Memory B cell (primary cell): ENCODE measurements around the gene PASK.
"Not testable (repeated sequence)": the region's sequence is repeated elsewhere in the genome, so short reads cannot be mapped to it uniquely, and the experiment has no call there.

ENCODE experiments used
- ATAC-seq: fragments of 150-1000 bp; cut with Tn5 transposase; 2 replicates; pipeline ENCODE4 v1.10.0; 2021; ENCODE audit warnings: low read depth, mild to moderate bottlenecking, moderate library complexity
- DNase-seq, 2 donors: peaks; one replicate each; pipeline ENCODE4 v3.0.0; 2022; ENCODE audit warnings: low spot score in 2 of 2
- H3K27ac Mint-ChIP-seq: one replicate; pipeline ENCODE4 v1.8.0; 2022; ENCODE audit warnings: mild to moderate bottlenecking, moderate library complexity, mixed read lengths
- H3K27me3 Mint-ChIP-seq: one replicate; pipeline ENCODE4 v1.8.0; 2022; ENCODE audit warnings: mixed read lengths
- H3K36me3 Mint-ChIP-seq: one replicate; pipeline ENCODE4 v1.8.0; 2022; ENCODE audit warnings: mild to moderate bottlenecking, mixed read lengths
- H3K4me1 Mint-ChIP-seq: one replicate; pipeline ENCODE4 v1.8.0; 2022; ENCODE audit warnings: mixed read lengths
- H3K4me3 Mint-ChIP-seq: one replicate; pipeline ENCODE4 v1.8.0; 2022; ENCODE audit warnings: mild to moderate bottlenecking, moderate library complexity, mixed read lengths
- H3K9me3 Mint-ChIP-seq: one replicate; pipeline ENCODE4 v1.8.0; 2022; ENCODE audit warnings: mixed read lengths

Gene PASK

GRCh38 chr2:241107031-241107783 lies 42.1 kb downstream of the PASK start:
- Mint-ChIP-seq H3K9me3 (no peaks in the 10 kb centered on the region), H3K27ac (peak overlapping the region; percentile 98), H3K4me1 (peaks cover 42% of the 10 kb centered on the region), H3K36me3 (peaks cover 5% of the 10 kb centered on the region), H3K27me3 (no peaks in the 10 kb centered on the region), H3K4me3 (no peak overlapping the region)
- no peak for DNase-seq
- ATAC-seq = no peak

GRCh38 chr2:241105641-241106040 lies 43.6 kb downstream of the PASK start:
- H3K27ac Mint-ChIP-seq = no peak overlapping the region
- H3K9me3 Mint-ChIP-seq = no peaks in the 10 kb centered on the region
- ATAC-seq (no peak), DNase-seq (no peak)
- H3K36me3 Mint-ChIP-seq = peaks cover 5% of the 10 kb centered on the region
- no peak overlapping the region for H3K4me3 Mint-ChIP-seq
- peaks cover 32% of the 10 kb centered on the region for H3K4me1 Mint-ChIP-seq
- H3K27me3 Mint-ChIP-seq = no peaks in the 10 kb centered on the region

GRCh38 chr2:241104611-241105010 lies 44.7 kb downstream of the PASK start:
- not testable (repeated sequence) for DNase-seq, H3K36me3 Mint-ChIP-seq, H3K4me3 Mint-ChIP-seq, H3K27me3 Mint-ChIP-seq, H3K9me3 Mint-ChIP-seq, ATAC-seq, H3K27ac Mint-ChIP-seq
- H3K4me1 Mint-ChIP-seq = peaks cover 31% of the 10 kb centered on the region

- ATAC-seq = no peak
- no peaks in the 10 kb centered on the region for H3K9me3 Mint-ChIP-seq
- H3K4me1 Mint-ChIP-seq = peaks cover 30% of the 10 kb centered on the region
- peak overlapping the region; percentile 98 for H3K27ac Mint-ChIP-seq
- DNase-seq = no peak
- no peaks in the 10 kb centered on the region for H3K27me3 Mint-ChIP-seq
- peaks cover 15% of the 10 kb centered on the region for H3K36me3 Mint-ChIP-seq
- H3K4me3 Mint-ChIP-seq = peak overlapping the region; percentile 94
Measured at GRCh38 chr2:241103176-241103595, 46.1 kb downstream of the PASK start.

GRCh38 chr2:241102239-241102803 lies 47.0 kb downstream of the PASK start, which contains the start of gene MTERF4:
MTERF4 (minus strand) TSS chr2:241102287; CDS start chr2:241102273, 14 bp downstream.
- DNase-seq = peak; percentile 85 to 89
- H3K4me3 Mint-ChIP-seq = peak within 1 kb of the TSS; percentile 94
- peak within 1 kb of the TSS; percentile 98 for H3K27ac Mint-ChIP-seq
- H3K9me3 Mint-ChIP-seq = no peaks in the 10 kb centered on the region
- H3K4me1 Mint-ChIP-seq = peaks cover 34% of the 10 kb centered on the region
- H3K27me3 Mint-ChIP-seq = no peaks in the 10 kb centered on the region
- H3K36me3 Mint-ChIP-seq = peaks cover 16% of the 10 kb centered on the region
- peak; percentile 89 for ATAC-seq

- no peaks in the 10 kb centered on the region for H3K27me3 Mint-ChIP-seq
- H3K27ac Mint-ChIP-seq = peak overlapping the region; percentile 83
- DNase-seq (no peak), ATAC-seq (peak; percentile 41)
- H3K4me1 Mint-ChIP-seq = peaks cover 50% of the 10 kb centered on the region
- no peaks in the 10 kb centered on the region for H3K9me3 Mint-ChIP-seq
- H3K4me3 Mint-ChIP-seq = peak overlapping the region; percentile 78
- H3K36me3 Mint-ChIP-seq = peaks cover 36% of the 10 kb centered on the region
Measured at GRCh38 chr2:241099246-241099645, 50.0 kb downstream of the PASK start.

GRCh38 chr2:241096979-241097378 lies 52.3 kb downstream of the PASK start:
- H3K4me3 Mint-ChIP-seq = no peak overlapping the region
- DNase-seq = no peak
- ATAC-seq = no peak
- no peaks in the 10 kb centered on the region for H3K27me3 Mint-ChIP-seq
- H3K4me1 Mint-ChIP-seq = peaks cover 47% of the 10 kb centered on the region
- H3K36me3 Mint-ChIP-seq = peaks cover 39% of the 10 kb centered on the region
- H3K27ac Mint-ChIP-seq = peak overlapping the region; percentile 87
- no peaks in the 10 kb centered on the region for H3K9me3 Mint-ChIP-seq

GRCh38 chr2:241095594-241096290 lies 53.5 kb downstream of the PASK start:
- DNase-seq (no peak), ATAC-seq (peak; percentile 78)
- Mint-ChIP-seq H3K4me1 (peaks cover 44% of the 10 kb centered on the region), H3K4me3 (peak overlapping the region; percentile 19), H3K9me3 (no peaks in the 10 kb centered on the region), H3K36me3 (peaks cover 43% of the 10 kb centered on the region), H3K27me3 (no peaks in the 10 kb centered on the region), H3K27ac (peak overlapping the region; percentile 87)

- Mint-ChIP-seq H3K9me3 (no peaks in the 10 kb centered on the region), H3K4me3 (no peak overlapping the region), H3K4me1 (peaks cover 39% of the 10 kb centered on the region), H3K36me3 (peaks cover 46% of the 10 kb centered on the region), H3K27ac (peak overlapping the region; percentile 68), H3K27me3 (no peaks in the 10 kb centered on the region)
- DNase-seq (no peak), ATAC-seq (no peak)
Measured at GRCh38 chr2:241094924-241095420, 54.3 kb downstream of the PASK start.

- H3K4me3 Mint-ChIP-seq = no peak overlapping the region
- DNase-seq (no peak), ATAC-seq (no peak)
- H3K9me3 Mint-ChIP-seq = no peaks in the 10 kb centered on the region
- H3K36me3 Mint-ChIP-seq = peaks cover 39% of the 10 kb centered on the region
- H3K4me1 Mint-ChIP-seq = peaks cover 31% of the 10 kb centered on the region
- H3K27ac Mint-ChIP-seq = peak overlapping the region; percentile 68
- H3K27me3 Mint-ChIP-seq = no peaks in the 10 kb centered on the region
Measured at GRCh38 chr2:241094172-241094571, 55.1 kb downstream of the PASK start.

GRCh38 chr2:241093133-241093781 lies 56.0 kb downstream of the PASK start:
- not testable (repeated sequence) for H3K4me3 Mint-ChIP-seq
- H3K4me1 Mint-ChIP-seq = peaks cover 28% of the 10 kb centered on the region

GRCh38 chr2:241092677-241093076 lies 56.6 kb downstream of the PASK start:
- DNase-seq (no peak), ATAC-seq (no peak)
- peak overlapping the region; percentile 28 for H3K27ac Mint-ChIP-seq
- peaks cover 31% of the 10 kb centered on the region for H3K4me1 Mint-ChIP-seq
- no peaks in the 10 kb centered on the region for H3K27me3 Mint-ChIP-seq
- H3K9me3 Mint-ChIP-seq = no peaks in the 10 kb centered on the region
- peaks cover 33% of the 10 kb centered on the region for H3K36me3 Mint-ChIP-seq
- H3K4me3 Mint-ChIP-seq = no peak overlapping the region

More at GRCh38 chr2:241093133-241093781, 56.0 kb downstream of the PASK start:
- not testable (repeated sequence) for H3K9me3 Mint-ChIP-seq, ATAC-seq, DNase-seq, H3K27ac Mint-ChIP-seq, H3K27me3 Mint-ChIP-seq
- peaks cover 34% of the 10 kb centered on the region for H3K36me3 Mint-ChIP-seq

- Mint-ChIP-seq H3K4me3 (no peak overlapping the region), H3K4me1 (peaks cover 24% of the 10 kb centered on the region), H3K27ac (no peak overlapping the region), H3K9me3 (no peaks in the 10 kb centered on the region), H3K36me3 (peaks cover 26% of the 10 kb centered on the region), H3K27me3 (no peaks in the 10 kb centered on the region)
- ATAC-seq (no peak), DNase-seq (no peak)
Measured at GRCh38 chr2:241091734-241092445, 57.4 kb downstream of the PASK start.
